SK-N-SH (cell line): ENCODE measurements around the gene FERD3L. TPM values are rescaled to one million over a fixed set of nuclear protein-coding genes. Genes with fewer than 3 reads are reported as not detected.

Source experiments
- CTCF ChIA-PET: fragments of 300-600, 350-600 bp; formaldehyde crosslinking; extraction: SDS; loops from one replicate; lab custom pipeline; 2021; lab: Yijun Ruan, JAX
- POLR2A ChIA-PET: fragments of 350-600 bp; sonication (Branson Sonifier 250); formaldehyde crosslinking; extraction: SDS; loops from one replicate; lab custom pipeline; 2020; ENCODE audit warnings: antibody characterized with exemption, inconsistent platforms; lab: Yijun Ruan, JAX
- DNase-seq: peaks from one replicate; pipeline ENCODE4 v3.0.0; 2012
- H2AFZ ChIP-seq: fragments of 200-600 bp; sonication (generic); 2 replicates; pipeline ENCODE4 v1.8.1; 2016; ENCODE audit warnings: antibody characterized with exemption, mild to moderate bottlenecking, low read depth
- H3F3A ChIP-seq: fragments of 200-600 bp; sonication (generic); replicated peaks from 2 replicates; pipeline ENCODE3; 2016; ENCODE audit warnings: antibody characterized with exemption, mild to moderate bottlenecking; ENCODE audit not compliant: insufficient read depth
- H3K27ac ChIP-seq, 2 experiments: fragments of 200-500 bp in 1 of 2; fragments of 200-600 bp in 1 of 2; sonication (Bioruptor generic) in 1 of 2; sonication (generic), shearing (Covaris generic) in 1 of 2; 2 replicates each; pipeline versions ENCODE4 v1.5.1 to v1.6.1; 2014 to 2016; ENCODE audit warnings: low read depth in 2 of 2, inconsistent platforms in 1 of 2, low read length in 1 of 2, mild to moderate bottlenecking in 1 of 2, mixed read lengths in 1 of 2
- H3K27me3 ChIP-seq: fragments of 200-600 bp; sonication (generic), shearing (Covaris generic); 2 replicates; pipeline ENCODE4 v1.6.1; 2016; ENCODE audit warnings: mixed run types; ENCODE audit not compliant: insufficient read depth
- H3K36me3 ChIP-seq, 2 experiments: fragments of 200-500 bp in 1 of 2; fragments of 200-600 bp in 1 of 2; sonication (Bioruptor generic) in 1 of 2; sonication (generic) in 1 of 2; replicated peaks in 1 of 2; 2 replicates each; pipeline versions ENCODE3 to v1.5.1; 2014 to 2016; ENCODE audit warnings: low read length in 1 of 2, mild to moderate bottlenecking in 1 of 2; ENCODE audit not compliant: insufficient read depth in 2 of 2, control insufficient read depth in 1 of 2
- H3K4me1 ChIP-seq, 2 experiments: fragments of 200-500 bp in 1 of 2; fragments of 200-600 bp in 1 of 2; sonication (Bioruptor generic) in 1 of 2; sonication (generic), shearing (Covaris generic) in 1 of 2; 2 replicates each; pipeline versions ENCODE4 v1.5.1 to v1.6.1; 2014 to 2016; ENCODE audit warnings: low read depth in 1 of 2, low read length in 1 of 2, mixed run types in 1 of 2; ENCODE audit not compliant: insufficient read depth in 2 of 2, control insufficient read depth in 1 of 2
- H3K4me2 ChIP-seq: fragments of 200-600 bp; sonication (generic), shearing (Covaris generic); 2 replicates; pipeline ENCODE4 v1.6.1; 2017; ENCODE audit warnings: mixed run types
- H3K4me3 ChIP-seq, 2 experiments: fragments of 200-500 bp in 1 of 2; fragments of 200-600 bp in 1 of 2; sonication (Bioruptor generic) in 1 of 2; sonication (generic), shearing (Covaris generic) in 1 of 2; 2 replicates each; pipeline versions ENCODE4 v1.5.1 to v1.8.1; 2014 to 2016; ENCODE audit warnings: low read depth in 2 of 2, inconsistent platforms in 1 of 2, low read length in 1 of 2, mild to moderate bottlenecking in 1 of 2, mixed read lengths in 1 of 2, moderate library complexity in 1 of 2
- H3K79me2 ChIP-seq: fragments of 200-600 bp; sonication (generic); 2 replicates; pipeline ENCODE4 v1.8.1; 2017; ENCODE audit warnings: mild to moderate bottlenecking; ENCODE audit not compliant: insufficient read depth
- H3K9ac ChIP-seq: fragments of 200-600 bp; sonication (generic); 2 replicates; pipeline ENCODE4 v1.6.1; 2017; ENCODE audit warnings: mixed run types
- H3K9me2 ChIP-seq: fragments of 200-600 bp; sonication (generic); 2 replicates; pipeline ENCODE4 v1.6.1; 2017; ENCODE audit warnings: mixed run types
- H3K9me3 ChIP-seq: fragments of 200-600 bp; sonication (generic); 2 replicates; pipeline ENCODE4 v1.6.1; 2017; ENCODE audit warnings: mixed run types, mild to moderate bottlenecking, moderate library complexity
- H4K20me1 ChIP-seq: fragments of 200-600 bp; sonication (generic); 2 replicates; pipeline ENCODE4 v1.6.1; 2017; ENCODE audit warnings: mild to moderate bottlenecking, mixed run types; ENCODE audit not compliant: insufficient read depth
- ELF1 ChIP-seq: IDR thresholded peaks from 2 replicates; pipeline ENCODE4 v1.4.0; 2012
- EZH2phosphoT487 ChIP-seq: fragments of 200-600 bp; sonication (generic); IDR thresholded peaks from 2 replicates; pipeline ENCODE4 v1.6.1; 2017; ENCODE audit warnings: low read depth, mixed run types, mild to moderate bottlenecking, antibody characterized with exemption, moderate library complexity, borderline replicate concordance
- FOXM1 ChIP-seq: IDR thresholded peaks from 2 replicates; pipeline ENCODE4 v1.4.0; 2012; ENCODE audit warnings: low read depth, mild to moderate bottlenecking
- GABPA ChIP-seq: IDR thresholded peaks from 2 replicates; pipeline ENCODE4 v1.4.0; 2012; ENCODE audit warnings: low read depth, mild to moderate bottlenecking
- MEF2A ChIP-seq: IDR thresholded peaks from 2 replicates; pipeline ENCODE4 v1.4.0; 2012; ENCODE audit warnings: low read depth, borderline replicate concordance
- MXI1 ChIP-seq: IDR thresholded peaks from 2 replicates; pipeline ENCODE4 v1.6.1; 2012; ENCODE audit warnings: mild to moderate bottlenecking, low read depth, low read length, improper control_type of control experiment
- NFIC ChIP-seq: IDR thresholded peaks from 2 replicates; pipeline ENCODE4 v1.4.0; 2012; ENCODE audit warnings: borderline replicate concordance
- POLR2AphosphoS5 ChIP-seq: IDR thresholded peaks from 2 replicates; pipeline ENCODE4 v1.6.1; 2012; ENCODE audit warnings: low read depth, low read length
- RAD21 ChIP-seq: IDR thresholded peaks from 2 replicates; pipeline ENCODE4 v1.6.1; 2012; ENCODE audit warnings: mild to moderate bottlenecking, low read length
- RCOR1 ChIP-seq: fragments of 150-350 bp; IDR thresholded peaks from 2 replicates; pipeline ENCODE4 v1.6.1; 2017; ENCODE audit warnings: antibody characterized with exemption, low read length
- RFX5 ChIP-seq: IDR thresholded peaks from 2 replicates; pipeline ENCODE4 v1.6.1; 2012; ENCODE audit warnings: mild to moderate bottlenecking, improper control_type of control experiment, low read length
- RXRA ChIP-seq: IDR thresholded peaks from 2 replicates; pipeline ENCODE4 v1.4.0; 2012; ENCODE audit warnings: low read depth, mild to moderate bottlenecking, borderline replicate concordance
- SIN3A ChIP-seq: IDR thresholded peaks from 2 replicates; pipeline ENCODE4 v1.6.1; 2012; ENCODE audit warnings: low read depth, mild to moderate bottlenecking, low read length, moderate library complexity, borderline replicate concordance
- TCF12 ChIP-seq: IDR thresholded peaks from 2 replicates; pipeline ENCODE4 v1.4.0; 2012
- TEAD4 ChIP-seq: IDR thresholded peaks from 2 replicates; pipeline ENCODE4 v1.4.0; 2012; ENCODE audit warnings: mild to moderate bottlenecking, borderline replicate concordance; ENCODE audit not compliant: insufficient read depth
- YY1 ChIP-seq: IDR thresholded peaks from 2 replicates; pipeline ENCODE4 v1.4.0; 2012; ENCODE audit warnings: low read depth, mild to moderate bottlenecking
- WGBS: methylation state at CpG from one replicate; pipeline ENCODE4 v1.1.6; 2017; ENCODE audit warnings: low lambda C conversion rate; 5-methylcytosine and 5-hydroxymethylcytosine counted together
- polyA plus RNA-seq, 3 experiments: library from polyadenylated mRNA; depleted of rRNA; stranded (reverse); fragments of >200 nt; gene quantifications; 2 replicates each; pipeline ENCODE4 v1.2.3, GENCODE V29; 2012
- TF ChIP-seq, protein P1 (sequence below): IDR thresholded peaks from 2 replicates; pipeline ENCODE4 v1.4.0; 2012; ENCODE audit warnings: low read depth
- TF ChIP-seq, protein P2 (sequence below): IDR thresholded peaks from 2 replicates; pipeline ENCODE4; 2012
- TF ChIP-seq, protein P3 (sequence below): IDR thresholded peaks from 2 replicates; pipeline ENCODE4 v1.4.0; 2012; ENCODE audit warnings: low read depth, borderline replicate concordance
- TF ChIP-seq, protein P4 (sequence below): fragments of 150-350 bp; IDR thresholded peaks from 2 replicates; pipeline ENCODE4 v1.6.1; 2016; ENCODE audit warnings: mild to moderate bottlenecking, low read depth, low read length

The FERD3L gene
- polyA plus RNA-seq, 1 of the 3 experiments (the other 2 are of a cell fraction), result not detected

DNA sequence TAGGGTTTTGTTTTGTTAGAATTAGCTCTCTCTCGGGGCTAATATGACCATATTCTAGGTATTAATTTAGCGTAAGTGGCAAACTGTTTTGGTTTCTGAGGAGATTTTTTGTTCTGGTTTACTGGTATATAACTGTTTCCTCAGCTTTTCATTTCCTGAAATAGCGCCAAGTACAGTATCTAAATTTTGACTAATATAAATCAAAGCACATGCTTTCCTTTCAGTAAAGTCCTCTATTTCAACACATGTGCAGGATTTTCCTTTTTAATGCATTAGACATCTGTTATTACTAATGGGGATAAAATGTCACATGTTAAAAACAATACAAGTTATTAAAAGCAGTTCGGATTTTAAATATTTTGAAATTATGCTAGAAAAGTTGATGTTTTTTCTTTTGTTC is 11.3 kb downstream of the FERD3L start:
- CTCF ChIA-PET, result interaction anchor here (0.7 to 5.6 kb wide), 4 partner anchors 10 to 782 kb away, joined by 3 to 37 read pairs (median 4); no protein-coding TSS in a partner anchor
- 60% methylated on average over 4 of the region's 4 CpGs for WGBS
- H2AFZ ChIP-seq, result no peak overlapping the region
- TF ChIP-seq RCOR1 (no peak), SIN3A (no peak), YY1 (no peak), FOXM1 (no peak)
- TF ChIP-seq, protein P1, sequence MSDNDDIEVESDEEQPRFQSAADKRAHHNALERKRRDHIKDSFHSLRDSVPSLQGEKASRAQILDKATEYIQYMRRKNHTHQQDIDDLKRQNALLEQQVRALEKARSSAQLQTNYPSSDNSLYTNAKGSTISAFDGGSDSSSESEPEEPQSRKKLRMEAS, result no peak
- TF ChIP-seq, all 33 proteins: peak for 0
- no peaks in the 10 kb centered on the region for H3K9me3 ChIP-seq
- H3K9me2 ChIP-seq, result no peaks in the 10 kb centered on the region
- H3K9ac ChIP-seq, result no peak overlapping the region
- no peak for DNase-seq
- H3K4me2 ChIP-seq, result no peak overlapping the region
- no peak overlapping the region for H3K4me3 ChIP-seq
- no peaks in the 10 kb centered on the region for H3K79me2 ChIP-seq
- POLR2A ChIA-PET, result no interaction called here
- no peaks in the 10 kb centered on the region for H3F3A ChIP-seq
- H3K36me3 ChIP-seq, result no peaks in the 10 kb centered on the region
- no peaks in the 10 kb centered on the region for H3K27me3 ChIP-seq
- H3K27ac ChIP-seq, result no peak overlapping the region
- peaks cover 0 to 3% of the 10 kb centered on the region in 2 experiments; a peak in 2 of 4 replicates for H3K4me1 ChIP-seq
- no peaks in the 10 kb centered on the region for H4K20me1 ChIP-seq

DNA sequence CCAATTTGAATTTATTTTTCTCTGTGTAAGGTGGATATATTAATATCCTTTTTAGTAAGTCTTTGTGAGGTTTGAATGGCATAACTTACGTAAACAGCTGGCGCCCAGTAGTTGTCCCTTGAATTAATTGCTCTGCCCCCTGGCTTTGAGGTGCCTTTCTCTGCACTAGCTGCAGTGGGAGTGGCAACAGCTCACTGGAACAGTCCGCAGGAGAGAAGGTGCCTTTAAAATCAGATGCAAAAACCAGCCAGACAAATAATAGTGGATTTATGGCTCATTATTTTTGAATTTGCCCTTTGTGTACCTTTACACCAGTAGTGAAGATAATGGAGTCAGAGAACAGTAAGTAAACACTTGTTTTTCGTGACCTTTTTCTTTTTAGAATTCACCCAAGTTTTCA is 11.8 kb downstream of the FERD3L start:
- CTCF ChIA-PET, result interaction anchor here (1.1 to 5.6 kb wide), 5 partner anchors 9 to 467 kb away, joined by 3 to 37 read pairs (median 4); no protein-coding TSS in a partner anchor
- Histone ChIP-seq H3K4me2 (no peak overlapping the region), H3K36me3 (no peaks in the 10 kb centered on the region)

More for the DNA sequence above, 11.8 kb downstream of the FERD3L start:
- POLR2A ChIA-PET, result no interaction called here
- H3K4me1 ChIP-seq, result peaks cover 0 to 3% of the 10 kb centered on the region in 2 experiments; a peak in 2 of 4 replicates
- WGBS, result 67% methylated on average over 4 of the region's 4 CpGs
- no peak overlapping the region for H3K4me3 ChIP-seq
- TF ChIP-seq RAD21, result no peak
- TF ChIP-seq TEAD4, result no peak
- TF ChIP-seq MXI1, result no peak
- no peak for TF ChIP-seq SIN3A
- TF ChIP-seq, protein P2, sequence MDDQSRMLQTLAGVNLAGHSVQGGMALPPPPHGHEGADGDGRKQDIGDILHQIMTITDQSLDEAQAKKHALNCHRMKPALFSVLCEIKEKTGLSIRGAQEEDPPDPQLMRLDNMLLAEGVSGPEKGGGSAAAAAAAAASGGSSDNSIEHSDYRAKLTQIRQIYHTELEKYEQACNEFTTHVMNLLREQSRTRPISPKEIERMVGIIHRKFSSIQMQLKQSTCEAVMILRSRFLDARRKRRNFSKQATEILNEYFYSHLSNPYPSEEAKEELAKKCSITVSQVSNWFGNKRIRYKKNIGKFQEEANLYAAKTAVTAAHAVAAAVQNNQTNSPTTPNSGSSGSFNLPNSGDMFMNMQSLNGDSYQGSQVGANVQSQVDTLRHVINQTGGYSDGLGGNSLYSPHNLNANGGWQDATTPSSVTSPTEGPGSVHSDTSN, result no peak
- no peak for TF ChIP-seq RFX5
- no peak for TF ChIP-seq RXRA
- TF ChIP-seq, protein P3, sequence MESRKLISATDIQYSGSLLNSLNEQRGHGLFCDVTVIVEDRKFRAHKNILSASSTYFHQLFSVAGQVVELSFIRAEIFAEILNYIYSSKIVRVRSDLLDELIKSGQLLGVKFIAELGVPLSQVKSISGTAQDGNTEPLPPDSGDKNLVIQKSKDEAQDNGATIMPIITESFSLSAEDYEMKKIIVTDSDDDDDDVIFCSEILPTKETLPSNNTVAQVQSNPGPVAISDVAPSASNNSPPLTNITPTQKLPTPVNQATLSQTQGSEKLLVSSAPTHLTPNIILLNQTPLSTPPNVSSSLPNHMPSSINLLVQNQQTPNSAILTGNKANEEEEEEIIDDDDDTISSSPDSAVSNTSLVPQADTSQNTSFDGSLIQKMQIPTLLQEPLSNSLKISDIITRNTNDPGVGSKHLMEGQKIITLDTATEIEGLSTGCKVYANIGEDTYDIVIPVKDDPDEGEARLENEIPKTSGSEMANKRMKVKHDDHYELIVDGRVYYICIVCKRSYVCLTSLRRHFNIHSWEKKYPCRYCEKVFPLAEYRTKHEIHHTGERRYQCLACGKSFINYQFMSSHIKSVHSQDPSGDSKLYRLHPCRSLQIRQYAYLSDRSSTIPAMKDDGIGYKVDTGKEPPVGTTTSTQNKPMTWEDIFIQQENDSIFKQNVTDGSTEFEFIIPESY, result no peak
- TF ChIP-seq GABPA, result no peak
- TF ChIP-seq, protein P4, sequence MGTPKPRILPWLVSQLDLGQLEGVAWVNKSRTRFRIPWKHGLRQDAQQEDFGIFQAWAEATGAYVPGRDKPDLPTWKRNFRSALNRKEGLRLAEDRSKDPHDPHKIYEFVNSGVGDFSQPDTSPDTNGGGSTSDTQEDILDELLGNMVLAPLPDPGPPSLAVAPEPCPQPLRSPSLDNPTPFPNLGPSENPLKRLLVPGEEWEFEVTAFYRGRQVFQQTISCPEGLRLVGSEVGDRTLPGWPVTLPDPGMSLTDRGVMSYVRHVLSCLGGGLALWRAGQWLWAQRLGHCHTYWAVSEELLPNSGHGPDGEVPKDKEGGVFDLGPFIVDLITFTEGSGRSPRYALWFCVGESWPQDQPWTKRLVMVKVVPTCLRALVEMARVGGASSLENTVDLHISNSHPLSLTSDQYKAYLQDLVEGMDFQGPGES, result no peak
- TF ChIP-seq TCF12, result no peak
- TF ChIP-seq RCOR1, result no peak
- no peak for TF ChIP-seq NFIC
- TF ChIP-seq ELF1, result no peak
- TF ChIP-seq EZH2phosphoT487, result no peak
- no peak for TF ChIP-seq YY1
- TF ChIP-seq POLR2AphosphoS5, result no peak
- no peak for TF ChIP-seq MEF2A
- no peak for DNase-seq
- H3K9ac ChIP-seq, result no peak overlapping the region
- H3K79me2 ChIP-seq, result no peaks in the 10 kb centered on the region
- no peaks in the 10 kb centered on the region for H3K9me2 ChIP-seq
- no peak overlapping the region for H2AFZ ChIP-seq
- H4K20me1 ChIP-seq, result no peaks in the 10 kb centered on the region
- no peaks in the 10 kb centered on the region for H3K27me3 ChIP-seq
- no peaks in the 10 kb centered on the region for H3K9me3 ChIP-seq
- no peak overlapping the region for H3K27ac ChIP-seq
- no peaks in the 10 kb centered on the region for H3F3A ChIP-seq
